Effector memory CD4-positive, alpha-beta T cell (primary cell): ENCODE data around the gene SHF.
"Not testable (repeated sequence)": the region's sequence is repeated elsewhere in the genome, so short reads cannot be mapped to it uniquely, and the experiment has no call there.

Experiments
- DNase-seq, 3 donors: peaks; one replicate each; pipeline ENCODE4 v3.0.0-alpha.2; 2020
- H3K27ac ChIP-seq: 2 replicates; pipeline ENCODE4 v1.7.0; 2013; ENCODE audit warnings: mild to moderate bottlenecking, low read length, moderate library complexity; ENCODE audit not compliant: insufficient read depth, poor library complexity, severe bottlenecking
- H3K27me3 ChIP-seq: replicated peaks from 2 replicates; pipeline ENCODE4 v1.7.0; 2013; ENCODE audit warnings: mild to moderate bottlenecking, low read length; ENCODE audit not compliant: insufficient read depth, control insufficient read depth, poor library complexity, severe bottlenecking
- H3K36me3 ChIP-seq: 2 replicates; pipeline ENCODE4 v1.7.0; 2013; ENCODE audit warnings: mild to moderate bottlenecking, low read length, moderate library complexity; ENCODE audit not compliant: control insufficient read depth, insufficient read depth
- H3K4me1 ChIP-seq: 2 replicates; pipeline ENCODE4 v1.7.0; 2013; ENCODE audit warnings: low read length, mild to moderate bottlenecking; ENCODE audit not compliant: control insufficient read depth, insufficient read depth, poor library complexity, severe bottlenecking
- H3K4me3 ChIP-seq: 2 replicates; pipeline ENCODE4 v1.7.0; 2013; ENCODE audit warnings: low read length, low read depth, mild to moderate bottlenecking; ENCODE audit not compliant: insufficient read depth, poor library complexity, severe bottlenecking
- H3K9me3 ChIP-seq: 2 replicates; pipeline ENCODE4 v1.7.0; 2013; ENCODE audit warnings: mild to moderate bottlenecking, low read length, moderate library complexity; ENCODE audit not compliant: control insufficient read depth
- total RNA-seq, 3 donors: gene quantifications; one replicate each; lab custom pipeline; 2026; lab: John Stamatoyannopoulos, UW

The SHF gene
- total RNA-seq, result 2.9 to 4.8 (median 2.9) reads per million in 3 donors

GRCh38 chr15:45187894-45188830, at the start of gene SHF:
Gene SHF (minus strand): TSS chr15:45187966. CDS start chr15:45187951, 15 bp downstream.
- Histone ChIP-seq H3K4me1 (no peaks in the 10 kb centered on the region), H3K27me3 (no peaks in the 10 kb centered on the region), H3K27ac (peak within 1 kb of the TSS; percentile 77), H3K4me3 (peak within 1 kb of the TSS; percentile 83), H3K9me3 (no peaks in the 10 kb centered on the region), H3K36me3 (no peaks in the 10 kb centered on the region)
- peak; percentile 41 to 47 (median 42) for DNase-seq

DNA sequence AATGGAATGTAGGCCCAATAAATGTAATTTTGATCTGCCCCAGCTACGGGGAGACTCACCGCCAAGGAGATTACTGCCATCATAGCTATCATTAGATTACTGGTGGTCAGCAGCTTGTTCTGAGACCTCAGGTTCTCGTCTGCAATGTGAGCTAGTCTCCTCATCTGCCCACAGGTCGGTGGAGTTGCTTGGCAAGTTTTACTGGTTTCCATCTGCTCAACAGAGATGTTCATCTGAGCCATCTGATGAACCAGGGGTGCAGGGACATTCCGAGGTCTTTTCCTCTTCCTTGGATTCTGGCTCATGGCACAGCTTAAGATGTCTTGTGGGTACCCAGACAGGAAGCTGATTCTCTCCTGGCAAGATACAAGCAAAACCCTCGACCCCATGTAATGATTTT, 49.0 kb upstream of the SHF start:
- not testable (repeated sequence) for H3K9me3 ChIP-seq, H3K4me3 ChIP-seq, H3K27me3 ChIP-seq, H3K4me1 ChIP-seq, H3K27ac ChIP-seq, DNase-seq, H3K36me3 ChIP-seq

GRCh38 chr15:45234562-45235235, 46.9 kb upstream of the SHF start:
- Histone ChIP-seq H3K4me1 (no peaks in the 10 kb centered on the region), H3K36me3 (no peaks in the 10 kb centered on the region), H3K9me3 (no peaks in the 10 kb centered on the region), H3K27ac (no peak overlapping the region), H3K4me3 (no peak overlapping the region), H3K27me3 (no peaks in the 10 kb centered on the region)
- no peak for DNase-seq

DNA sequence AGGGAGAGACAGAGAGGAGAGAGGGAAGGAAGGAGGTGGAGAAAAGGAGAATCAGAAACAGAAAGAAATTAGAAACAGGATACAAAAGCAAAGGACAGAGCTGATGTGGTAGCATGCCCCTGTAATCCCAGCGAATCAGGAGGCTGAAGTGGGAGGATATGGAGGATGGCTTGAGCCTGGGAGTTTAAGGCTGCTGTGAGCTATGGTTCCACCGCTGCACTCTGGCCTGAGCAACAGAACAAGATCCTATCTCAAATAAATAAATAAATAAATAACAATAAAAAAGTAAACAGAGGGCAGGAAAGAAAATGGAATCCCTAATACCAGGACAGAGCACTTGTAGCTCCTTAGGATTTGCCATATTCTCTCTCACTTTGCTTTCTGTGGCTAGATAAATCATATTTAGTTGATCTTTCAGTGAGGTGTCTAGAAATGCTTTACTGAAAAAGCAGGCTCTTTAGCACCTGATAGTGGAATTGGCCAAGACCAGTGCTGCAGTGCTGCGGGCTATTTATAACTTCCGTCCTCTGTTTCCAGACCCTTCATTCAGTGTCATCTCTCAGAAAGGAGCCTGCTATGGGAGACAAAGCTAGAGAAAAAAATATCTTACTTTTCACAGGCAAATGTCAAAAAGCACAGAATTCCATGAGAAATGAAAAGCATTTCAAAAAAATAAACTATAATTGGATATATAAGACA, 44.2 kb upstream of the SHF start:
- Histone ChIP-seq H3K4me3 (no peak overlapping the region), H3K9me3 (no peaks in the 10 kb centered on the region), H3K27me3 (no peaks in the 10 kb centered on the region), H3K4me1 (no peaks in the 10 kb centered on the region), H3K36me3 (no peaks in the 10 kb centered on the region), H3K27ac (no peak overlapping the region)
- no peak for DNase-seq

DNA sequence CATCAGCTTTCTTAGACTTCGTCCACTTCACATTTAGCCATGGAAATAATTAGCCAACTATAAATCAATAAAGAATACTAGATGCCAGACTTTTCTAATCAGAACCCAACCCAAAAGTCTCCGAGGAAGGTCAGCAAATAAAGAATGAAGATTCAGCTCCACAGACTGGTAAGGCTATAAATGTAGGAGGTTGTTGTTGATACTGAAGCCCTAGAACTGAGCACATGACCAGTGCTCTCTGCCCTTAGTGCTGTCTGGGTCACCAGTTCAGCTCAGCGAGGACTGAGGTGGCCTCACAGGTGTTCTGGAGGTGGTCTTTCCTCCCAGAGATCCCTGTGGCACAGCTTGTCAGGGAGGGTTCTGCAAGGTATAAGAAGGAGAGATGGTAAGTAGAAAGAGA, 43.4 kb upstream of the SHF start:
- DNase-seq, result no peak

GRCh38 chr15:45230245-45230965, 42.6 kb upstream of the SHF start:
- H3K4me3 ChIP-seq, result no peak overlapping the region
- no peaks in the 10 kb centered on the region for H3K27me3 ChIP-seq
- no peaks in the 10 kb centered on the region for H3K36me3 ChIP-seq
- DNase-seq, result no peak
- no peaks in the 10 kb centered on the region for H3K9me3 ChIP-seq
- H3K4me1 ChIP-seq, result no peaks in the 10 kb centered on the region
- H3K27ac ChIP-seq, result no peak overlapping the region

More for the DNA sequence above, 43.4 kb upstream of the SHF start:
- H3K27ac ChIP-seq, result no peak overlapping the region
- H3K9me3 ChIP-seq, result no peaks in the 10 kb centered on the region
- H3K27me3 ChIP-seq, result no peaks in the 10 kb centered on the region
- H3K4me1 ChIP-seq, result no peaks in the 10 kb centered on the region
- no peaks in the 10 kb centered on the region for H3K36me3 ChIP-seq
- no peak overlapping the region for H3K4me3 ChIP-seq

GRCh38 chr15:45228931-45229330, 41.2 kb upstream of the SHF start:
- no peaks in the 10 kb centered on the region for H3K9me3 ChIP-seq
- H3K4me1 ChIP-seq, result no peaks in the 10 kb centered on the region
- no peak overlapping the region for H3K4me3 ChIP-seq
- no peaks in the 10 kb centered on the region for H3K27me3 ChIP-seq
- H3K36me3 ChIP-seq, result no peaks in the 10 kb centered on the region
- H3K27ac ChIP-seq, result no peak overlapping the region
- no peak for DNase-seq

DNA sequence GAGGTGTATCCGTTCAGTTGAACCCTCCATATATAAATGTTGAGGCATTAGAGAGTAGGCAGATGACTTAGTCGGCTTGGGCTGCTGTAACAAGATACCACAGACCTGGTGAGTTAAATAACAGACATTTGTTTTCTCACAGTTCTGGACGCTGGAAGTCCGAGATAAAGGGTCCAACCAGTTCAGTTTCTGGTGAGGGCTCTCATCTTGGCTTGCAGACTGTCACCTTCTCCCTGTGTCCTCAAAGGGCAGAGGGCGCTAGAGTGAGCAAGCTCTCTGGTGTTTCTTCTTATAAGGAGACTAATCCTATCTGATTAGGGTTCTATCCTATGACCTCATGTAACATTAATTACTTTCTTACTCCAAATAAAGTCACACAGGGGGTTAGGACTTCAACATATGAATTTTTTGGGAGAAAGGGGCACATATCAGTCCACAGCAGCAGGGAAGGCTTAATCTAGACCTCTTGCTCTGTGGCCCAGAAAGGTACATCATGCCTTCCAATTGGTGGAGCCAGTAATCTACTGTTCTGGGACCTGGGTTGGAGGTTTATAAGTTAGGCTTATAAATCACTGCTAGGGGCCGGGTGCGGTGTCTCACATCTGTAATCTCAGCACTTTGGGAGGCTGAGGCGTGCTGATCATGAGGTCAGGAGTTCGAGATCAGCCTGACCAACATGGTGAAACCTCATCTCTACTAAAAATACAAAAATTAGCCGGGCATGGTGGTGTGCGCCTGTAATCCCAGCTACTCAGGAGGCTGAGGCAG, 37.9 kb upstream of the SHF start:
- no peak for DNase-seq
- Histone ChIP-seq H3K4me1 (no peaks in the 10 kb centered on the region), H3K27ac (no peak overlapping the region), H3K27me3 (no peaks in the 10 kb centered on the region), H3K9me3 (no peaks in the 10 kb centered on the region), H3K36me3 (no peaks in the 10 kb centered on the region), H3K4me3 (no peak overlapping the region)

DNA sequence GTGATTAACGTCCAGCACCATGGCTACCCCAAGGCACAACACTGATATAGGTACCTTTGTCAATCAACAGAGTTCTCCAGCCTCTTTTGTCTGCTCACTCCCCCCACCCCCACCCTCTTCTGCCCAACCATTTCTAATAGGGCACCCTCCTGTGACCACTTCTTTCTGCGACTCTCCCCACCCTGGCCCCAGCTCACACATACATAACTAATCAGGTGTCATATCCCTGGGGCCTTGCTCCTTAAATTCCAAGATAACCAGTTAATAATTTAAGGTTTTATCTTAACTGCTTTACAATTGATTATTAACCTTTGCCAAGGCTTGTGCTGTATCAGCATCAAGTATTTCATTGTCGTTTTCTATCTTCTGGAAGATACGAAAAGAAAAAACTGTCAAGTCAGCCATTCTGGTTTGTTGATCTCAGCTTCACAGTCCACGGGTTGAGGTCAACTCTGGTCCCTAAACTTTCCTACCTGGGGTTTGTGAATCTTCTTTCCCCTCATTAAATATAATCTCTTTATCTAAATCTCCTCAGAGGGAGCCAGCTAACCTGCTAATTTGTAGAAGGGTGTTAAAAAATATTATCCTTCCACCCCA, 37.0 kb upstream of the SHF start:
- Histone ChIP-seq H3K27me3 (no peaks in the 10 kb centered on the region), H3K36me3 (no peaks in the 10 kb centered on the region), H3K4me1 (no peaks in the 10 kb centered on the region), H3K4me3 (no peak overlapping the region), H3K9me3 (no peaks in the 10 kb centered on the region), H3K27ac (no peak overlapping the region)
- no peak for DNase-seq
